ENCODE measurements around the gene ZNF382. TPM values are rescaled to one million over a fixed set of nuclear protein-coding genes. Genes with fewer than 3 reads are reported as not detected.

ZNF382 gene
- total RNA-seq, 1 donor from 2014 or later = 10.2 TPM

GRCh38 chr19:36627057-36627456 lies 21.9 kb downstream of the ZNF382 start:
- no peaks in the 10 kb centered on the region for H3K4me1 Mint-ChIP-seq (ENCODE audit: low read depth)
- intact Hi-C loops (cut with micrococcal nuclease) = no loop called here
- peaks cover 76% of the 10 kb centered on the region for H3K9me3 Mint-ChIP-seq
- H3K27ac Mint-ChIP-seq = no peak overlapping the region
- H3K36me3 Mint-ChIP-seq (ENCODE audit: low read depth) = peaks cover 22% of the 10 kb centered on the region
- DNase-seq (ENCODE audit: low spot score) = no peak
- H3K27me3 Mint-ChIP-seq (ENCODE audit: insufficient read depth) = no peaks in the 10 kb centered on the region
- H3K4me3 Mint-ChIP-seq = no peak overlapping the region

GRCh38 chr19:36635342-36635741 lies 30.2 kb downstream of the ZNF382 start:
- H3K27ac Mint-ChIP-seq = no peak overlapping the region
- no peaks in the 10 kb centered on the region for H3K27me3 Mint-ChIP-seq (ENCODE audit: insufficient read depth)
- no peak overlapping the region for H3K4me3 Mint-ChIP-seq
- intact Hi-C loops (cut with micrococcal nuclease) = no loop called here
- peaks cover 22% of the 10 kb centered on the region for H3K36me3 Mint-ChIP-seq (ENCODE audit: low read depth)
- no peak for DNase-seq (ENCODE audit: low spot score)
- no peaks in the 10 kb centered on the region for H3K4me1 Mint-ChIP-seq (ENCODE audit: low read depth)
- peaks cover 82% of the 10 kb centered on the region for H3K9me3 Mint-ChIP-seq

GRCh38 chr19:36638862-36639510 lies 33.9 kb downstream of the ZNF382 start:
- H3K4me1 Mint-ChIP-seq (ENCODE audit: low read depth) = no peaks in the 10 kb centered on the region
- H3K27me3 Mint-ChIP-seq (ENCODE audit: insufficient read depth) = no peaks in the 10 kb centered on the region
- H3K4me3 Mint-ChIP-seq = no peak overlapping the region
- no peak overlapping the region for H3K27ac Mint-ChIP-seq
- peaks cover 80% of the 10 kb centered on the region for H3K9me3 Mint-ChIP-seq
- no peak for DNase-seq (ENCODE audit: low spot score)
- H3K36me3 Mint-ChIP-seq (ENCODE audit: low read depth) = peaks cover 28% of the 10 kb centered on the region
- intact Hi-C loops (cut with micrococcal nuclease) = no loop called here

- H3K4me3 Mint-ChIP-seq = no peak overlapping the region
- intact Hi-C loops (cut with micrococcal nuclease) = no loop called here
- H3K4me1 Mint-ChIP-seq (ENCODE audit: low read depth) = no peaks in the 10 kb centered on the region
- H3K9me3 Mint-ChIP-seq = peaks cover 45% of the 10 kb centered on the region
- H3K27ac Mint-ChIP-seq = no peak overlapping the region
- no peak for DNase-seq (ENCODE audit: low spot score)
- H3K27me3 Mint-ChIP-seq (ENCODE audit: insufficient read depth) = no peaks in the 10 kb centered on the region
- peaks cover 31% of the 10 kb centered on the region for H3K36me3 Mint-ChIP-seq (ENCODE audit: low read depth)
Measured at GRCh38 chr19:36646746-36647145, 41.6 kb downstream of the ZNF382 start.

- no peaks in the 10 kb centered on the region for H3K27me3 Mint-ChIP-seq (ENCODE audit: insufficient read depth)
- no peak overlapping the region for H3K27ac Mint-ChIP-seq
- peaks cover 60% of the 10 kb centered on the region for H3K36me3 Mint-ChIP-seq (ENCODE audit: low read depth)
- no peak for DNase-seq (ENCODE audit: low spot score)
- H3K4me3 Mint-ChIP-seq = no peak overlapping the region
- H3K4me1 Mint-ChIP-seq (ENCODE audit: low read depth) = no peaks in the 10 kb centered on the region
- intact Hi-C loops (cut with micrococcal nuclease) = no loop called here
- H3K9me3 Mint-ChIP-seq = peaks cover 50% of the 10 kb centered on the region
Measured at GRCh38 chr19:36652958-36653357, 47.8 kb downstream of the ZNF382 start.

GRCh38 chr19:36665832-36666231 lies 60.7 kb downstream of the ZNF382 start:
- no peaks in the 10 kb centered on the region for H3K27me3 Mint-ChIP-seq (ENCODE audit: insufficient read depth)
- H3K4me1 Mint-ChIP-seq (ENCODE audit: low read depth) = peaks cover 16% of the 10 kb centered on the region
- intact Hi-C loops (cut with micrococcal nuclease) = loop anchor here (1.0 to 5.0 kb wide), 11 partner anchors 21 to 1113 kb away; partner anchors contain the start of genes ZNF260, ZNF345, ZNF382 and ZNF420
- peaks cover 56% of the 10 kb centered on the region for H3K9me3 Mint-ChIP-seq
- no peak for DNase-seq (ENCODE audit: low spot score)
- peaks cover 42% of the 10 kb centered on the region for H3K36me3 Mint-ChIP-seq (ENCODE audit: low read depth)
- peak overlapping the region; percentile 26 for H3K27ac Mint-ChIP-seq
- peak overlapping the region; percentile 99 for H3K4me3 Mint-ChIP-seq

GRCh38 chr19:36668646-36669045 lies 63.5 kb downstream of the ZNF382 start:
- Mint-ChIP-seq H3K4me3 (peak overlapping the region; percentile 16), H3K27me3 (ENCODE audit: insufficient read depth) (no peaks in the 10 kb centered on the region), H3K9me3 (peaks cover 63% of the 10 kb centered on the region), H3K27ac (no peak overlapping the region), H3K36me3 (ENCODE audit: low read depth) (peaks cover 38% of the 10 kb centered on the region), H3K4me1 (ENCODE audit: low read depth) (peaks cover 16% of the 10 kb centered on the region)
- intact Hi-C loops (cut with micrococcal nuclease) = loop anchor here (5.0 kb wide), 3 partner anchors 249 to 541 kb away; partner anchors contain the start of genes ZNF420, ZNF568 and ZNF829
- no peak for DNase-seq (ENCODE audit: low spot score)

GRCh38 chr19:36672368-36672767 lies 67.3 kb downstream of the ZNF382 start:
- Mint-ChIP-seq H3K9me3 (peaks cover 52% of the 10 kb centered on the region), H3K36me3 (ENCODE audit: low read depth) (peaks cover 20% of the 10 kb centered on the region), H3K27ac (no peak overlapping the region), H3K27me3 (ENCODE audit: insufficient read depth) (no peaks in the 10 kb centered on the region), H3K4me1 (ENCODE audit: low read depth) (no peaks in the 10 kb centered on the region), H3K4me3 (no peak overlapping the region)
- intact Hi-C loops (cut with micrococcal nuclease) = no loop called here
- no peak for DNase-seq (ENCODE audit: low spot score)

GRCh38 chr19:36674201-36674600 lies 69.1 kb downstream of the ZNF382 start:
- DNase-seq (ENCODE audit: low spot score) = no peak
- H3K36me3 Mint-ChIP-seq (ENCODE audit: low read depth) = peaks cover 25% of the 10 kb centered on the region
- peaks cover 55% of the 10 kb centered on the region for H3K9me3 Mint-ChIP-seq
- H3K27ac Mint-ChIP-seq = no peak overlapping the region
- H3K4me3 Mint-ChIP-seq = no peak overlapping the region
- intact Hi-C loops (cut with micrococcal nuclease) = no loop called here
- no peaks in the 10 kb centered on the region for H3K27me3 Mint-ChIP-seq (ENCODE audit: insufficient read depth)
- no peaks in the 10 kb centered on the region for H3K4me1 Mint-ChIP-seq (ENCODE audit: low read depth)

- H3K4me1 Mint-ChIP-seq (ENCODE audit: low read depth) = no peaks in the 10 kb centered on the region
- H3K4me3 Mint-ChIP-seq = no peak overlapping the region
- DNase-seq (ENCODE audit: low spot score) = no peak
- H3K27me3 Mint-ChIP-seq (ENCODE audit: insufficient read depth) = no peaks in the 10 kb centered on the region
- no peak overlapping the region for H3K27ac Mint-ChIP-seq
- intact Hi-C loops (cut with micrococcal nuclease) = no loop called here
- peaks cover 32% of the 10 kb centered on the region for H3K36me3 Mint-ChIP-seq (ENCODE audit: low read depth)
- H3K9me3 Mint-ChIP-seq = peaks cover 50% of the 10 kb centered on the region
Measured at GRCh38 chr19:36679455-36679854, 74.3 kb downstream of the ZNF382 start.

Other genes starting within 250 kb of the ZNF382 start
- gene ZFP14, start 226.1 kb upstream of the ZNF382 start, total RNA-seq = 0.83 and 1.7 TPM in 2 replicates
- gene ZFP82, start 186.7 kb upstream of the ZNF382 start, total RNA-seq = 5.1 and 5.3 TPM in 2 replicates
- 6.9 and 8.7 TPM in 2 replicates for gene ZNF566, start 115.8 kb upstream of the ZNF382 start, total RNA-seq
- gene ZNF260, start 77.0 kb upstream of the ZNF382 start, total RNA-seq = 7.5 and 8.9 TPM in 2 replicates
- gene ZNF529, start 32.0 kb upstream of the ZNF382 start, total RNA-seq = 20.3 and 20.7 TPM in 2 replicates
- 5.5 and 6.8 TPM in 2 replicates for gene ZNF461, start 61.5 kb downstream of the ZNF382 start, total RNA-seq
- 5.8 and 8.5 TPM in 2 replicates for gene ZNF567, start 82.3 kb downstream of the ZNF382 start, total RNA-seq
- 3.2 and 3.7 TPM in 2 replicates for gene ZNF850, start 167.5 kb downstream of the ZNF382 start, total RNA-seq
- 4.4 and 4.5 TPM in 2 replicates for gene ZNF790, start 233.1 kb downstream of the ZNF382 start, total RNA-seq
- 3.7 and 4.4 TPM in 2 replicates for gene ZNF345, start 245.6 kb downstream of the ZNF382 start, total RNA-seq

Data from activated T-helper 1 cell treated with anti-CD3 and anti-CD28 coated beads, Interleukin-12 subunit alpha, Interleukin-12 subunit beta, Interleukin-2, Interleukin-4 antibody, amounts not matched to agents 30 ng/mL and 10 ng/mL and 1 ng/mL, durations not matched to agents 14 hours and 24 hours and 36 hours (primary cell).